ENCODE measurements around the gene DOK4. TPM values are rescaled to one million over a fixed set of nuclear protein-coding genes. Genes with fewer than 3 reads are reported as not detected.

Gene DOK4
- total RNA-seq, 1 donor from 2014 or later, result 3.6 TPM

DNA sequence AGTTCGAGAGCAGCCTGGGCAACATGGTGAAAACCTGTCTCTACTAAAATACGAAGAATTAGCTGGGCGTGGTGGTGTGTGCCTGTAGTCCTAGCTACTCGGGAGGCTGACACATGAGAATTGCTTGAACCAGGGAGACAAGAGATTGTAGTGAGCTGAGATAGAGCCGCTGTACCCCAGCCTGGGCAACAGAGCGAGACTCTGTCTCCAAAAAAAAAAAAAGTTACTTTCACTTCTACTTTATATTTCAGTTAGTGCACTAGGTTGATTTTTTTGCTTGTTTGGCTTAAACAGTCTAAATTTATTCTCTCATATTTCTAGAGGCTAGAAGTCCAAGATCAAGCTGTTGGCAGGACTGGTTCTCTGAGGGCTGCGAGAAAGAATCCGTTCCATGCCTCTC is 36.7 kb upstream of the DOK4 start:
- intact Hi-C loops (cut with micrococcal nuclease), result no loop called here

DNA sequence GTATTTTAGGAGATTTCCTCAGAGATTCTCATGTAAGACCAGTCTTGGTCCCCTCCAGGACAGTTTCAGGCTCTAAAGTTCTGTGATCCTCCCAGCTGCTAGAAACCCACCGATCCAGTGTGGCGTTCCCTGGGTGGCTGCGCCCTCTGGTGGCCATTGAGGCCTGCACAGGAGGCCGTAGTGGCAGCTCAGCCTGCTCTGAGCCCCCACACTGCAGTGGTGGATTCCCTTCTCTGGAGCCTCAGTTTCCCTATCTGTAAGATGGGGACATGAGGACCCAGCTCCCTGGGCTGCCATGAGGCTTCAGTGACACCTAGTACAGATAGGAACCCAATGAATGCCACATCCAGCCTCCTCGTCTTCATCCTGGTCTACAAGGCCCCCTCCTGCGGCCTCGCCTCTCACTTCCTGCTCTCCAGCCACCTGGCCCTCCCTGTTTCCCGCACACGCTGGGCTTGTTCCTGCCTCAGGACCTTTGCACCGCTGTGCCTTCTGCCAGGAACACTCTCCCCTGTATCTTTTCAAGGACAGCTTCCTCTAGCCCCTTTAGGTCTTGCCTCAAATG is 33.6 kb upstream of the DOK4 start:
- intact Hi-C loops (cut with micrococcal nuclease), result loop anchor here (1.0 to 2.0 kb wide), 8 partner anchors 10 to 220 kb away; partner anchors contain the start of genes CCDC102A, CIAPIN1, COQ9 and DOK4

- intact Hi-C loops (cut with micrococcal nuclease), result loop anchor here (1.0 to 2.0 kb wide), 8 partner anchors 11 to 219 kb away; partner anchors contain the start of genes CCDC102A, CIAPIN1, COQ9 and DOK4
Measured at GRCh38 chr16:57518922-57519321, 32.6 kb upstream of the DOK4 start.

DNA sequence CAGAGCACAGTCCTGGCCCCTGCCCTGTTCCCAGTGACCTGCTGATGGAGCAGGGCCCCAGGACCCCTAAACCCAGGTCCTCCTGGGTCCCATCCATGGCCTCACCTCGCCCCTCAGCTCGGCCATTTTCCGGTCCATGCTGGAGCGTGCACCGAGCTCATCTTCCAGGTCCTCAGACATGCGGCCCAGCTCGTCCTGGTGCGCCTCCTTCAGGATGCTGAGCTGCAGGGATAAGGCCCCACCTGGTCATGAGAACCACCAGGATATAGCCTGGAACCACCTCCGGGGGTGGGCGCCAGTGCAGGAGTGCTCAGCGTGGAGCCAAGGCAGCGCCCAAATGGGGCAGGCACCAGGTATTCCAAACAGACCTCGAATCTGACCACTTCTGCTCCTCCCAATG is 32.2 kb upstream of the DOK4 start:
- intact Hi-C loops (cut with micrococcal nuclease), result loop anchor here (2.0 kb wide), 1 partner anchor 18 kb away; the partner anchor contains the start of gene CCDC102A

DNA sequence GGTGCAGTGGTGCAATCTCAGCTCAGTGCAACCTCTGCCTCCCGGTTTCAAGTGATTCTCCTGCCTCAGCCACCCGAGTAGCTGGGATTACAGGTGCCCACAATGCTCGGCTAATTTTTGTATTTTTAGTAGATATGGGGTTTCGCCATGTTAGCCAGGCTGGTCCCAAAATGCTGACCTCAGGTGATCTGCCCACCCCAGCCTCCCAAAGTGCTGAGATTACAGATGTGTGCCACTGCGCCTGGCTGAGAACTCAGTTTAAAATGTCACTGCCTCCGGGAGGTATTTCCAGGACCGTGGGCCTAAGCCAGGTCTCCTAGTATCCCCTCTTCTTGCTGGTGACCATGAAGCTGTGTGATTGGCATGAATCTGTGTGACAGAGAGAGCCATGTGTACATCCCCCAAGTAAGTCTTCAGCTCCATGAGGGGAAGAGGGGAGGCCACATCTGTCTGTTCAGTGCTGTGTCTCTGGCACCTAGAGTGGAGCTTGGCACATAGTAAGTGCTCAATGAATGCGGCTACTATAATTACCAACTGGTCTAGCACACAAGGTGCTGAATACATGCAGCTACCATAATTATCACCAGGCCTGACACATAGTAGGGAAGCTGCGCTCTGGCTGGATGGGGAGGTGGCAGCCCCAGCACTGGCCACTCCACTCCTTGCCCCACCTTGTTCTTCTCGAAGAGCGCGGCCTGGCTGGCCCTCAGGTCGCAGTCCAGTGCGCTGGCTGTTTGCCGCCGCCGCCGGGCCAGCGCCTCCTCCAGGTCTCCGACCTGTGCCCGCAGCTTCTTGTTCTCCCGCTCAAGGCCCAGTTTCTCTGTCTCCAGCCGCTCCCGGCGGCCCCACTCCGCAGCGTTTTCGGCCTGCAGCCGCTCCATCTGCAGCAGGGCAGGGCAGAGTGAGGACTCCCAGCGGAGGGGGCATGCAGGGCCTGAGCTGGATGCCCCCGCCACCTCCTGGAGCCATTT is 31.4 kb upstream of the DOK4 start:
- intact Hi-C loops (cut with micrococcal nuclease), result loop anchor here (2.0 kb wide), 1 partner anchor 19 kb away; the partner anchor contains the start of gene CCDC102A

DNA sequence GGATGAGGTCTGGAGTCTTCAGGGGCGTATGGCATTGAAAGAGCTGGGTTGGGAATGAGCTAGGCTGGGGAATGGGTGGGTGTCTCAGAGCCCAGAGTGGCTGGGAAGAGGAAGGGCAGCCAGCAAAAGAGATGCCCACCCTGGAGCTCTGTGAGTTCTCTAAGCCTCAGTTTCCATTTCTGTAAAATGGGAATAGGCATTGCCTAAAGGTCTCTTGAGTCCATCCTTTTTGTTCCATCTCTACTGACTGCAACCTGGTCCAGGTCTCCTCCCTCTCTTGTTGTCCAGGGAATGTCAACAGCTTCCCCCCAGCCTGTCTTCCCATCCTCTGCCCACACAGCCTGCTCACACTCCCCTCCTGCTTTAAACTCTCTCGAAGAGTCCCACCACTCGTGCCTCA is 30.5 kb upstream of the DOK4 start:
- intact Hi-C loops (cut with micrococcal nuclease), result no loop called here

- intact Hi-C loops (cut with micrococcal nuclease), result no loop called here
Measured at GRCh38 chr16:57516176-57516725, 30.0 kb upstream of the DOK4 start.

- intact Hi-C loops (cut with micrococcal nuclease), result no loop called here
Measured at GRCh38 chr16:57514791-57515600, 28.7 kb upstream of the DOK4 start.

DNA sequence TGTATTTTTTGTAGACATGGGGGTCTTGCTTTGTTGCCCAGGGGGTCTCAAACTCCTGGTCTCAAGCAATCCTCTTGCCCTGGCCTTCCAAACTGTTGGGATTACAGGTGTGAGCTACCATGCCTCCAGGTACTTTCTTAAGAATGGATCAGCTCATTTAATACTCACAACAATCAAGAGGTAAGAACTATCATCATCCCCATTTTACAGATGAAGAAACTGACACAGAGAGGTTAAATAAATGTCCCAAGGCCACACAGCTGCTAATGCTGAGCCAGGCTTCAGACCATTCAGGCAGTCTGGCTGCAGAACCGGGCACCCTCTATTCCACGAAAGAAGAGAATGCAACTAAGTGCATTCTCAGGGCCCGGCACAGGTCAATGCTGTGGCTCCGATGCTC is 28.1 kb upstream of the DOK4 start:
- intact Hi-C loops (cut with micrococcal nuclease), result no loop called here

DNA sequence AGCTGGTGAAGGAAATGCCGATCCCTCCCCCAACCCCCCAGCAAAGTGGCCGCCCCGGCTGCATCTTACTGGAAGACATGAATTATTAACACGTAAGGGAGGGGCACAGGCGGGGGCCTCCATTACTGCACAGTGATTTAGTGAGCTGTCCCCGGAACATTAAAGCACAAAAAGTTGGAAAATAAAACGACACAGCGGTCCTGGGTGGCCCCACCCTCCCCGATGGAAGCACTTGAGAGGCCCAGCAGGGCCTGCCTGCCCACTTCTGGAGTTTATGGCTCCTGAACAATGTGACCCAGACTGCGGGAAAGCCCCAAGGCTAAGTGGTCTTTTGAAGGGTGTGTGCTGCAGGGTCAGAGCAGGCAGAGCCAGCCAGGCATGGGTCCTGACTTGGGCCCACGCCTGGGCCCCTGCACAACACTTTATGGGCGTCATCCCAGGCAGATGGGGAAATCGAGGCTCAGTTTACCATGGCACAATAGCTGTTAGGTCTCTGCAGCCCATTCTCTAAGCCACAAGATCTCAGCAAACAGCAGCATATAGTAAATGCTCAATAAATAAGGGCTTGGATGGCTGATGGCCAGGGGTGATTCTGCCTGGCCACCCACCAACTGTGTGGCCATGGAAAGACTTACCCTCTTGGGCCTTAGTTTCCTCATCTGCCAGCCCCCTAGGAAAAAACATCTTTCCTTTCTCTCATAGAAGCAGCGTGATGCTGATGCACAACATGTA is 27.2 kb upstream of the DOK4 start:
- intact Hi-C loops (cut with micrococcal nuclease), result no loop called here

GRCh38 chr16:57512296-57513001 is 26.2 kb upstream of the DOK4 start:
- intact Hi-C loops (cut with micrococcal nuclease), result no loop called here

DNA sequence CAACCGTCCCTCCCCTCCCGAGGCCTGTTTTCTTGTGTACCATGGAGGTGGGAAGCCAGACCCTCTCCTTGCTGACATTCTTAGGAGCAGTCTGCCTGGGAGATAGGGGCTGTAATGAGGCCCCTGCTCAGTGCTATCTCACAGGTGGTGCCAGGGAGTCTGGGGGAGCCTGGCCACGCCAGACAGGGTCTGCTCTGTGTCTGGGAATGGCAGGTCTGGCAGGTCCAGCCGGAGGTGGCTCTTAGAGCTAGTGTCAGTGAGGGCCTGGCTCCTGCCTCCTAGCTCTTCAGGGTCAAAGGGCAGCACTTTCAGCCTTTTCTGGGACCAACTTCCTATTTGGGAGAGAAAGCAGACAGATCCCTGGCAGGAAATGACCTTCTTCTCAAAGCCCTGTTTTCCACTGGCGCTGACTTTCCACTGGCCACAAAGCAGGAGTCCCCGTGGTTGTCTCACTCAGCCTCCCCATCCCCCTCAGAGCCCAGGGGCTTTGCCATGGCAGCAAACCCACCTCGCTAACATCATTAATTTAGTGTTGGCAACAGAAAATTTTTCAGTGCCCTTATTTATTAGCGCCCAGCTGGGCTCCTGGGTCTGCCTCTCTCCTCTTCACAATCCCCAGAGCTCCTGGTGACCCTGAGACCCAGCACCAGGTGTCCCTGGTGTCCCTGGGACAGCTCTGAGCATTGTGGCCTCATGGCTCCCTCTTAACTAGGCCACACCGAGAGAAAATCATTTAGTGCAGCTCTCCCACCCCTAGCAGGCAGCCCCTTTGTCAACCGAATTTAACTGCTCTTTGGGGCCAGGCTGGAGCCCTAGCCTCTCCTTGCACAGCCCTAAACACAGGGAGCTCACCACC is 24.0 kb upstream of the DOK4 start:
- intact Hi-C loops (cut with micrococcal nuclease), result no loop called here

GRCh38 chr16:57509231-57509923 is 23.1 kb upstream of the DOK4 start:
- intact Hi-C loops (cut with micrococcal nuclease), result no loop called here

DNA sequence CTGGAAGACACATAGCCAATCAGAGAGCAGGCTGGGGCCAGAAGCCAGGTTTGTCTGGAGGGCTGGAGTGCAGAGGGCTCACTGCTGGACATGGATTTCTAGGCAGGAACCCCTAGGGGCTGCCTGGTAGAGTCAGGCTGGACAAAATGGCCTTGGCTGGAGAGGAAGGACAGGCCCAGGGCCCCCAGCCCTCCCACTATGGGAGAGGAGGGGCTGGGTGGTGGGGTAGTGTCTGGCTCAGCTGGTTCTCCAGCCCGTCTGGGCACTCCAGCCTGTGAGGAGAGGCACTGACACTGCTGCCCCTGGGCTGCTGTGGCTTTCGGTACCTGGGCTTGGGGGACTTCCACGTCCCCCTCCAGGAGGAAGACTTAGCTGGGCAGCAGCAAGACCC is 21.7 kb upstream of the DOK4 start:
- intact Hi-C loops (cut with micrococcal nuclease), result no loop called here

DNA sequence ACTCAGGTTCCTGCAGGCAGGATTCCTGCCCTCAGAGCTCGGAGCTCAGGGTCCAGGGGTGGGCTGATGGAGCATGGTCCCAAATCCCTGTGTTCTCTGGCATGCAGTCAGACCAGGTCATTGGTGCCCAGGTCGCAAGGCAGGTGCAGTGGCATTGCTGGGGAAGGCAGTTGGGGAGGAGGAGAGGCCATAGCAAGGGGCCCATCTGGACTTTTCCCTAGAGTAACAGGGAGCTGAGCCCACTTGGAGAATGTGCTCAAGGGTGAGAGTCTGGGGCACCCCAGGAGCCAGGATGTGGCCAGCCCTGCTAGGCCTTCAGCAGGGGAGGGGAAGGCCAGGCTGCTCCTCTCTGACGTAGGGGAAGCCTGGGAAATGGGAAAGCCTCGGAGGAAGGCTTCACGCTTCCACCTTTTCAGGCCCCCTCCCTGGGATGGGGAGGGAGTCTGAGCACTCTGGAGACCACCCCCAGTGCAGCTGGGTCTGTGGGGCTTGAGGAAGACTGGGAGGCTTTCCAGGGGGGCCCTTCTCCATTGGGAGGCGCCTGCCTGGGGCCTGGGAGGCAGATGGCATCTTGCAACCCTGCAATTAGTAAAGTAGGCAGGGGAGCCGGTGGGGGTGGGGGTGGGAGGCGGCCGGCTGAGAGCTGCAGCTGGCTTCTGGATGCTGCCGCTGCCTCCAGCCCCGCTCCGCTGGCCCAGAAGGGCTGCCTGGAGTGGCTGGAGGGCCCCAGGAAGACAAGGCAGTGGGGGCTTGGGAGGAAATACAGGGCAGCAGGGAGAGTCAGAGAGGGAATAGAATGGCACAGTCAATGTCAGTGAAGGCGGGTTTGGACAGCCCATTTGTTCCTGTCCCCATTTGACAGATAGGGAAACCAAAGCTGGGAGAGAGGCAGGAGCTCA is 21.1 kb upstream of the DOK4 start:
- intact Hi-C loops (cut with micrococcal nuclease), result no loop called here

- intact Hi-C loops (cut with micrococcal nuclease), result no loop called here
Measured at GRCh38 chr16:57505169-57505568, 18.9 kb upstream of the DOK4 start.

- intact Hi-C loops (cut with micrococcal nuclease), result no loop called here
Measured at GRCh38 chr16:57504491-57504890, 18.2 kb upstream of the DOK4 start.
